GM12892 (cell line): ENCODE data around the gene CAPZB.

Experiments used
- POLR2A ChIP-seq: IDR thresholded peaks from 2 replicates; pipeline ENCODE4 v1.6.1; 2011; ENCODE audit warnings: low read depth, low read length, control low read depth
- POLR2AphosphoS5 ChIP-seq: IDR thresholded peaks from 2 replicates; pipeline ENCODE4 v1.6.1; 2011; ENCODE audit warnings: low read depth, low read length, control low read depth
- TAF1 ChIP-seq: IDR thresholded peaks from 2 replicates; pipeline ENCODE4 v1.6.1; 2011; ENCODE audit warnings: low read depth, mild to moderate bottlenecking, control low read depth, low read length, borderline replicate concordance

DNA sequence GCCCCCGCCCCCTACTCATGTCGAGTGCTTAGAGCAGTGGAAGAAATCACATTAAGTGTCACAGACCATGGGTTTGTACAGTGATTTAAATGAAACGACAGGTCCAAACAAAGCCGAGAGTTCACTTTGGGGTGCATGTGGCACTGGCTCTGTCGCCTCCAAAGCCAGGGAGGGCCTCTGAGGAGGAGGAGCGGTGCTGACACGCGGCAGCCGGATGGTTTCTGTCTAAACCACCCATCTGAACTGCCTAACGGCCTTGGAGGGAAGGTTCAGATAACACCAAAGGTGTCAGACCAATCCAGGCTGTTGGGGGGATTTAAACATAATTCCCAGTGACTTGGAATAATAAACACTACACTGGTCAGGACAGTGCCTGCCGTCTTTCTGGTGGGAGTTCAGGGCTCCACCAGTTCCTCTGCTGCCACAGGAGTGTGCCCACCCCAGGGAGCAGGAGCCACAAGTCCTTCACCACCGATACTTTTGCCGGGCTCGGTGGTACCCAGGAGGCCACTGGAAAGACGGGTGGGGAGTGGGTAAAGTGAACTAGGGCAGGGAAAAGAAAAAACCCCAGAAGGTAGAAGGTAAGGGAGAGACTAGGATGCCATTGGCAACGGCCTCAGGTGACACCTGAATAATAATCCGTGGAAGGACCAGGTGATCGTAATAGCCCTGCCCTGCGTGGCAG, 95.0 kb downstream of the CAPZB start:
- no peak for TF ChIP-seq POLR2A
- TF ChIP-seq POLR2AphosphoS5, result no peak
- TF ChIP-seq TAF1, result no peak
